ENCODE results near the gene CAMSAP2.

- TF ChIP-seq CTCF (IDR thresholded peaks at IDR 0.05) (no peak), POLR2A (IDR thresholded peaks at IDR 0.05) (no peak)
These were observed 24.0 kb upstream of the CAMSAP2 start for GRCh38 chr1:200714504-200715187.
